ENCODE results near the gene P3H2.

DNA sequence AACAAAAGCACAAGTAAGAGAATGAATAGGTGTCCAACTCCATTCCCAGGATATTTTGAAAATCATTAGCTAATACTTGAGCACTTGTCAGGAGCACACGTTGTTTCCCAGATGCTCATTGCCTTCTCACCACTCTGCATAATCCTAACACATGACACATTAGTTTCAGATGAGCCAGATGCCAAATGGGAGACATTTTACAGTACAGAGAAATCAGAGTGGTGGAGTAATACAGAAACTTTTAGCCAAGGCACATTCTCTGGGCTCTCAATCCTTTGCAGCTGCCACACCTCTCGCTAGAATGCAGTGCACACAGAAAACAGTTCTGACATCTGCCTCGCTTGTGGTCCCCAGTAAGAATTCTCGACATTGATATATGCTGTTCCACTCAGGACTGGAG, 76.6 kb downstream of the P3H2 start:
- TF ChIP-seq POLR2A (IDR thresholded peaks at IDR 0.05; ENCODE audit: borderline replicate concordance, extremely low read depth, insufficient read depth, insufficient read length) (no peak), POLR2AphosphoS5 (IDR thresholded peaks at IDR 0.05; ENCODE audit: low read depth, low read length) (no peak)
- TF ChIP-seq, protein P1, sequence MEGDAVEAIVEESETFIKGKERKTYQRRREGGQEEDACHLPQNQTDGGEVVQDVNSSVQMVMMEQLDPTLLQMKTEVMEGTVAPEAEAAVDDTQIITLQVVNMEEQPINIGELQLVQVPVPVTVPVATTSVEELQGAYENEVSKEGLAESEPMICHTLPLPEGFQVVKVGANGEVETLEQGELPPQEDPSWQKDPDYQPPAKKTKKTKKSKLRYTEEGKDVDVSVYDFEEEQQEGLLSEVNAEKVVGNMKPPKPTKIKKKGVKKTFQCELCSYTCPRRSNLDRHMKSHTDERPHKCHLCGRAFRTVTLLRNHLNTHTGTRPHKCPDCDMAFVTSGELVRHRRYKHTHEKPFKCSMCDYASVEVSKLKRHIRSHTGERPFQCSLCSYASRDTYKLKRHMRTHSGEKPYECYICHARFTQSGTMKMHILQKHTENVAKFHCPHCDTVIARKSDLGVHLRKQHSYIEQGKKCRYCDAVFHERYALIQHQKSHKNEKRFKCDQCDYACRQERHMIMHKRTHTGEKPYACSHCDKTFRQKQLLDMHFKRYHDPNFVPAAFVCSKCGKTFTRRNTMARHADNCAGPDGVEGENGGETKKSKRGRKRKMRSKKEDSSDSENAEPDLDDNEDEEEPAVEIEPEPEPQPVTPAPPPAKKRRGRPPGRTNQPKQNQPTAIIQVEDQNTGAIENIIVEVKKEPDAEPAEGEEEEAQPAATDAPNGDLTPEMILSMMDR (IDR thresholded peaks at IDR 0.05 in 2 of 3, conservative IDR thresholded peaks at IDR 0.05 in 1 of 3; ENCODE audit: borderline replicate concordance in 1 of 3, insufficient read depth in 1 of 3, low read depth in 2 of 3, low read length in 2 of 3): no peak

All from HCT116 (cell line).